IPS-NIHi11 (cell line): ENCODE measurements around the gene DYNLT2B.
A peak's percentile ranks its signal among the peaks of the same experiment; 100 is the strongest.
"Not testable (repeated sequence)": the region's sequence is repeated elsewhere in the genome, so short reads cannot be mapped to it uniquely, and the experiment has no call there.

Experiments used
- DNase-seq: peaks from one replicate; pipeline ENCODE4 v3.0.0; 2012; ENCODE audit warnings: mixed read lengths, low spot score

DYNLT2B gene

DNA sequence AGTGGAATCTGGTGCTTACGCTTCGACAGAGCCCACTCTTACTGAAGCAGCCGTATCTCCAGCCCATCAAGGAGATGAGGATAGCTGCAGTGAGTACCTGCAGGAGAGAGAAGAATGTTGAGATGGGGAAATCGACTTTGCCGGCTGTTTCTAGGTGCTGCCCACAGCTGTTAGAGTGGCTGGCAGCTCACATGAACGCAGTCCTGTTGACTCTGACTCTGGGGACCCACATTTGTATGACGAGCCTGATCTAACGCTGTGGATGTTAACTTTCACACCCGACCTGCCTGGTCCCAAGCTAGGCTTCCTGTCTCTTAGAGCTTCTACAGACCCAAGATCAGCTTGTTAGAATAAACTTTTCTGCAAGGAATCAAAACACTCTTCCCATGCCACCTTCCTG, 8.9 kb upstream of the DYNLT2B start:
- no peak for DNase-seq

DNA sequence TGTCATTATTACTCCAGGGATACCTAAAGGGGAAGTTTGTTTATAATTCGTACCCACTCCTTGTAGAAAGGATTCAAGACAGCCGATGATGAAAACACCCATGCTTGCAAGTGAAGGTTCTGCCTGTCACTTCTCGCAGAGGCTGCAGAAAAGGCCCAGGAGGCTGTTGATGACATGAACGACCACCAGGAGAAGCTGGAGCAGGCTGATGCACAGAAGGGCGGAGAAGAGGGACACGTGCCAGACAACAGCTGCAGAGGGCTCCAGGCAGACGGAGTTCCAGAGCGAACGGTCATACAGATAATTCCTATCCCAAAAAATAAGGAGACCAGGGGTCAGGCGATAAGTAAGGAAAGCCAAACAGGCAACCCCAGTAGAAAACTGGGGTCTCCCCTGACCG, 5.7 kb upstream of the DYNLT2B start:
- peak; percentile 37 for DNase-seq

DNA sequence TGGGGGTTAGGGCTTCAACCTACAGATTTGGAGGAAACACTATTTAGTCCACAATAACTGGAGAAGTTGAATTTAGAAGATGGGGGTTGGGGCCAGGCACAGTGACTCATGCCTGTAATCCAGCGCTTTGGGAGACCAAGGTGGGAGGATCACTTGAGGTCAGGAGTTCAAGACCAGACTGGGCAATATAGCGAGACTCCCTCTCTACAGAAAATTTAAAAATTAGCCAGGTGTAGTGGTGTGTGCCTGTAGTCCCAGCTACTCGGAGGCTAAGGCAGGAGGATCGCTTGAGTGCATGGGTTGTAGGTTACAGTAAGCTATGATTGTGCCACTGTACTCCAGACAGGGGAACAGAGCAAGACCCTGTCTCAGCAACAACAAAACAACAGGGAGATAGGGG, 5.0 kb upstream of the DYNLT2B start:
- no peak for DNase-seq

DNA sequence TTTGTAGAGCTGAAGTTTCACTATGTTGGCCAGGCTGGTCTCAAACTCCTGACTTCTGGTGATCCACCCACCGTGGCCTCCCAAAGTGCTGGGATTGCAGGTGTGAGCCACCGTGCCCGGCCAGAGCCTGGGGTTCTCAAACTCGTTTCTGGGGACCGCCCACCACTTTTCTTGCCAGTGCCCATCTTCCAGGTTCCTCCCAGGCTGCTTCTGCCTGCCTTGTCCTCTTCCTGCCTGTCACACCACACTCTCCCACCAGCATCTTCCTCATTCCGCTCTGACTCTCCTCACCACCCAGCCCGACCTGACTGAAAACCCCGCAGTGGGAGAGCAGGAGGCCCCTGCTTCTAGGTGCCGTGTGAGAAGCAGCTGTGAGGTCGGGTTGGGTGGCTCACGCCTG, 3.1 kb upstream of the DYNLT2B start:
- no peak for DNase-seq

DNA sequence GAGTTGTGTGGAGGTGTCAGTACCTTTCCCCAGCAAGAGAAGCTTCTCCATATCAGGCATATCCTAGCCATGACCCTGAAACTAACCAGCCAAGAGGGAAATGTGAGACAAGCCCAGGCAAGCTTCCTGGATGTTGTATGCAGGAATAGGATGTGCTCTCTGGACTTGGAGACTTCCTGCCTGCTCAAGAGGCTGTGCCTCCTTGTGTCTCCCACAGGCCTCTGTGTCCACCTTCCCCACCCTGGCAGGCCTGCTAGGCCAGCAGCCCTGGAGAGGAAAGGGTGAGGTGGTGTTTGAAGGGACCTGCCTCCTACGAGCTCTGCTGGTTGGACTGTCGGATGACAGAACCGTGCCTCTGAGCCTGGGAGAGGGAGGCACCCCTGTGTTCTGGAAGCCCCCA, 2.1 kb upstream of the DYNLT2B start:
- no peak for DNase-seq

DNA sequence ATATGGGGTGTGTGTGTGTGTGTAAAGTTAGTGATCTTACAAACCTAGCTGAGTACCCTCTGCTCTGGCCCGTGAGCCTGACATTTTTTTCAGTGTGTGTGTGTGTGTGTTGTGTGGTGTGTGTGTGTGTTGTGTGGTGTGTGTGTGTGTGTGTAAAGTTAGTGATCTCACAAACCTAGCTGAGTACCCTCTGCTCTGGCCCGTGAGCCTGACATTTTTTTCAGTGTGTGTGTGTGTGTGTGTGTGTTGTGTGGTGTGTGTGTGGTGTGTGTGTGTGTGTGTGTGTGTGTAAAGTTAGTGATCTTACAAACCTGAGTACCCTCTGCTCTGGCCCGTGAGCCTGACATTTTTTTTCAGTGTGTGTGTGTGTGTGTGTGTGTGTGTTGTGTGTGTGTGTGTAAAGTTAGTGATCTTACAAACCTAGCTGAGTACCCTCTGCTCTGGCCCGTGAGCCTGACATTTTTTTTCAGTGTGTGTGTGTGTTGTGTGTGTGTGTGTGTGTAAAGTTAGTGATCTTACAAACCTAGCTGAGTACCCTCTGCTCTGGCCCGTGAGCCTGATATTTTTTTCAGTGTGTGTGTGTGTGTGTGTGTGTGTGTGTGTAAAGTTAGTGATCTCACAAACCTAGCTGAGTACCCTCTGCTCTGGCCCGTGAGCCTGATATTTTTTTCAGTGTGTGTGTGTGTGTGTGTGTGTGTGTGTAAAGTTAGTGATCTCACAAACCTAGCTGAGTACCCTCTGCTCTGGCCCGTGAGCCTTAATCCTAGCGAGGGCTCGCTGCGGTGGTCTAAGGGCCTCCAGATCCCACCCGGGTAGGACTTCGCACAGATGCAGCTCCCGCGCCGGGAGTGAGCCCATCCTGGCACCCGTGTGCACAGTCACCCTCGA, 997 bp downstream of the DYNLT2B start:
- not testable (repeated sequence) for DNase-seq

DNA sequence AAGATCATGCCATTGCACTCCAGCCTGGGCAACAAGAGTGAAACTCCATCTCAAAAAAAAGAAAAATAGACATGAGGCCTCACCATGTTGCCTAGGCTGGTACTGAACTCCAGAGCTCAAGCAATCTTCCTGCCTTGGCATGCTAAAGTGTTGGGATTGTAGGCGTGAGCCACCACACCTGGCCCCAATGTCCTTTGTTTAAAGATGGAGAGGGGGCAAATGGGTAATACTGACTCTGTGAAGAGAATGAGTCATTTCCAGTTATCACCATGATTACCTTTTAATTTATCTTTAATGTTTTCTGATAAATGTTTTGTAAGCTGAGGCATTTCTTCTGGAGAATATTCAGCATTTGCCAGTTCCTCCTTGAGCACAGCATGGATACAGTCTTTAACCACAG, 2.2 kb downstream of the DYNLT2B start:
- DNase-seq: no peak

DNA sequence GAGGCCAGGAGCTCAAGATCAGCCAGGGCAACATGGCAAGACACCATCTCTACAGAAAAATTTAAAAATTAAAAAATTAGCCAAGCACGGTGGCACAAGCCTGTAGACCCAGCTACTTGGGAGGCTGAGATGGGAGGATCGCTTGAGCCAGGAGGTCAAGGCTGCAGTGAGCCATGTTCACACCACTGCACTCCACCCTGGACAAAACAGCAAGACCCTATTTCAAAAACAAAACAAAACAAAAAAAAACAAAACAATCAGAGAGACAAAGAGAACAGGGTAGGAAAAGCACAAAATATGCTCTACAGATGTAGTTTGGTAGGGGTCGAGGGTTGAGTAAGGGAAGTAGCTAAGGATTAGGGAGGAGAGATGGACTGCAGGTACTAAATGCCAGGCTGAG, 3.4 kb downstream of the DYNLT2B start:
- no peak for DNase-seq

DNA sequence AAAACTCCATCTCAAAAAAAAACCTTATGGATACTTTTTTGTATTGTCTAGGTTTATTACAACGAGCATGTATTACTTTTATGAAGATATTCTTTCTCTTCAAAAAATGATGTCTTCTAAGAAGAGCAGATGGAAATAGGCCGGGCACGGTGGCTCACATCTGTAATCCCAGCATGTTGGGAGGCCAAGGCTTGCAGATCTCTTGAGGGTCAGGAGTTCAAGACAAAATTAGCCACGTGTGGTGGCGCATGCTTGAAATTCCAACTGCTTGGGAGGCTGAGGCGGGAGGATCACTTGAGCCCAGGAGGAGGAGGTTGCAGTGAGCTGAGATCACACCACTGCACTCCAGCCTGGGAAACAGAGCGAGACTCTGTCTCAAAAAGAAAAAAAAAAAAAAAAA, 4.0 kb downstream of the DYNLT2B start:
- not testable (repeated sequence) for DNase-seq

DNA sequence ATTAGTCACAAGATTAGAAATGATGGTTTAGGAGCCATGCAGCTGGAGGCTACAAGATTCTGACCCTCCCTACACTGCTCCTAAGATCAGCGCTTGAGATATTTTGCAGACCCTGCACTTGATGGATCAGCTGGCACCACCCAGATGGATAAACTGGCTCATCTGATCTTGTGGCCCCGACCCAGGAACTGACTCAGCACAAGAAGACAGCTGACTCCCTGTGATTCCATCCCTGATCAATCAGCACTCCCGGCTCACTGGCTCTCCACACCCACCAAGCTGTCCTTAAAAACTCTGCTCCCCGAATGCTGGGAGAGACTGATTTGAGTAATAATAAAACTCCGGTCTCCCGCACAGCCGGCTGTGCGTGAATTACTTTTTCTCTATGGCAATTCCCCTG, 15.1 kb downstream of the DYNLT2B start:
- DNase-seq: not testable (repeated sequence)

DNA sequence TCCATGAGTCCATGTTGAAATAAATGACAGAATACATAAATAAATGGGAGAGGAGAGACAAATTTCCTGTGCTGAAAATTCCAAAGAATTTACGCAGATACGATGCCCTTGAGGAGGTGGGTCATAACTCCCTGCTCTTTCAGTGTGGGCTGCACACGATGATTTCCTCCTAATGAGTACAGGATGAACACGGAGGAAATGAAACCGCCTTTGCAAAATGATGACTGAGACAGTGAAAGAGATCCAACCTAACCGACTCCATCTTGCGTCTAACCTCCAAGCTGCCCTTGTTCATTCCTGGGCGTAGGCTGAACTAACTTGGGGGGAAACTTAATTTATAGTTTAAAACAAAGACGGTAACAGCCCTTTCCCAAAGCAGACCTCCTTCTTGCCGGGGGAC, 15.5 kb downstream of the DYNLT2B start:
- DNase-seq: not testable (repeated sequence)

DNA sequence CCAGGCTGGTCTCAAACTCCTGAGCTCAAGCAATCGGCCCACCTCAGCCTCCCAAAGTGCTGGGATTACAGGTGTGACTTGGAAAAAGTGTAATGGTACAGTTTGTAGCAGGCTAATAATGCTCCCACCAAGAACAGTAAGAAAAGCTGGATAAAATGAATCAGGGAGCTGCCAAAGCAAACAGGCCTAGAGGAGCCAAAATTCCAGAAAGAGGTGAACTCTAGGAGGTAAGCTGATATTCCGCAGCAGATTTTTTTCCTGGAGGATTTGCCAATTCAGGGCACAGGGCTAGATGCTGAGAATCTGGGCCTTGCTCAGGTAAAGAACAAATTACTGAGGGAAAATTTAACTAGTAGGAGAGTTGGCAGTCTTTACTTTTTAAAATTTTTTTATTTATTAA, 19.5 kb downstream of the DYNLT2B start:
- DNase-seq: no peak

DNA sequence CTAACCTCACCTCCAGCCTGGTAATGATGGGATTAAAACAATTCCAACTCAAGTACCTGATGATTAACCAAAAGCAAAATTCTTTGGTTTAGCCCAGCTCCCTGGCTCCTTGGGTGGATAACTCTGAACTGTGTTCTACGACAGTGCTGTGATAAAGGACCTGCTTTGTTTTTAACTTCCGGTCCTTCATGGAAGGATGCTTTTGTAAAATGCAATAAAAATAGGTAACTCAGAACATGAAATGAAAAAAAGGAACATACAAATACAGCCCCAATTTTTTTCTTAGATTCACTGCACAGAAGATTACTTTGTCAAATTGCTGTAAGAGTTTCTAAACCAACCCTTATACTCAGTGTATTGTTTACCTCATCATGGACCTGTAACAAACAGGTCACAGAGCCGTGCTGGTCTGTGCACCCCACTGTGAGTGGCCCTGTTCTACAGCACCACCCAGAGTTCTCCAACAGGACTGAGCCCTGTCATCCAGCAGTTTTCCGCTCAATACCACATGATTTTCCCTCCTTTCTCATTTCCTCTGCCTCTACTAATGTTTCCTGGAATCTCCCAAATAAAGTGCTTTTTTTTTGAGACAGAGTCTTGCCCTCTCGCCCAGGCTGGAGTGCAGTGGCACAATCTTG, 25.6 kb downstream of the DYNLT2B start:
- peak; percentile 55 for DNase-seq

DNA sequence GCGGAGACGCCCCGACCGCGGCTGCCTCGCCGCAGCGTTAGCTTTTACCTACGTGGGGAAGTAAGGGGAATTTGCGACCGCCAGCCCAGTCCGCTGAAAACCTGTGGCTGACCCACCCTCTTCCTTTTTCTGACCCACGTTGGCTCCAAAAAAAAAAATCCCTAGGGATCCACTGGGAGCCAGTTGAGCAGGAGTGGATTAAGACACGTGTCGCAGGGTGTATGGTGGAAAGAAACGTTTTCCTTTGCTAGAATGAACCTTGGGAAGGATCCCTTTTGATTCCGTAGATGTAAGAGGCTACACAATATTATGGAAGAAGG, 29.9 kb downstream of the DYNLT2B start:
- no peak for DNase-seq

DNA sequence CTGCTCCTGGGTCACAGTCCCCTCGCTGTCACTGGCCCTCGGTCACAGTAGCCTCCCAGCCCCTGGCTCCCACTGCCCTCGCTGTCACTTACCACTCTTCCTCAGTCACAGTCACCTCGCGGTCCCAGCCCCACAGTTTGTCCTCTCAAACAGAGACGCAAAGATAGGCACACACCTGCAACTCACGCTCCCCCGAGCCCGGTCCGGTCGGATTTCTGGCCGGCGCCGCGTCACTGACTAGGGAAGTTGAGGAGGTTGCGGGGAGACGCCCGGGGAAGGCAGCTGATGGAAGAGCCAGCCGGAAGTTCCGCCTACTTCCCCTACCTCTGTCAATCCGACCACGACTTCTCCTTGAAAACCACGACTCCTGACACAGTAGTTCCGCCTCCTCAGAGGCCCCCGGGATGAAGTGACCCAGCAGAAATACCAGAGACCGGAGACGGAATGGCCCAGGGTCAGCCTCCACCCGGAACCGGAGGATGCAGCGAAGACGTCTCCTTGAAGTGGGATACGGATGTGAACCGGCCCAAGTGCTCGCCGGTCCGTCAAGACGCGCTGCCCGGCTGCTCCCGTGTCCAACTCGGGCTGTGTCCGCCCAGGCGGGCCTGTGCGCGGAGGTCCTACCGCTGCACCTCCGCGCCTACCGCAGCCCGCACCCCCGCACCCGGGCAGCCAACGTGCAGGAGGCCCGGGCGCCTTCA, 30.4 kb downstream of the DYNLT2B start, which contains the start of gene PCYT1A:
Gene PCYT1A (minus strand): TSS at position 287 of the 701 bp plus-strand sequence. CDS start 17,195 bp downstream, outside the sequence.
- peak; percentile 96 for DNase-seq

DNA sequence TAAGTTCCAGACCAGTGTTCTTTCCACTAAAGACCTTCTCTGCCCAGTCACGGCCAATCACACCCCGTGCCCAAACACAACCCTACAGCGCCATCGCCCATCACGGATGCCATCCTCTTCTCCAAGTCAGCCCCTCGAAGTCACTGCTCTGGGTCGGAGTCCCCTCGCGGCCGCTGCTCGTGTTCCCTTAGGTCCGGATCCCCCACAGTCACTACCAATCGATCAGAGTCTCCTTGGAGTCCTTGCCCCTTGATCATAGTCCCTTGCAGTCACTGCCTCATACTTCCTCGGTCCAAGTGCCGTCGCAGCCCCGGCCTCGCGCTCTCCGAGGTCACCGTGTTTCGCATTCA, 31.0 kb downstream of the DYNLT2B start:
- no peak for DNase-seq

DNA sequence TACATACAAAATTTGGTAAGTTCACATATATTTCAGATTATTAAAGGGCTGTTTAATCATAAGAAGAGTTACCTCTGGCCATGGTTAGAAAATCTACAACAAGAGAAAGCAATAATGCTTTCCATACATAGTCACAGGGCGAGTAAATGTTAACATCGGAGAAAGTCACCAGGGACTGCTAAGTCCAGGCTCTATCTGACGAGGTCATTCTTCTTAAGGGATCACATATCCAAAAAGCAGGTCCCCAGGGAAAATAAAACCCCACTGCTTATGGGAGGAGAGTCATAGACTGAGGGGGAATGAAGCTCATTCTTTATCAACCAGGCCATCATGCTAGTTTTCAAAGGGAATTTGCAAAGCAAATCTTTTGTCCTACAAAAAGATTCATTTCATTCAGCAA, 33.6 kb downstream of the DYNLT2B start:
- no peak for DNase-seq

DNA sequence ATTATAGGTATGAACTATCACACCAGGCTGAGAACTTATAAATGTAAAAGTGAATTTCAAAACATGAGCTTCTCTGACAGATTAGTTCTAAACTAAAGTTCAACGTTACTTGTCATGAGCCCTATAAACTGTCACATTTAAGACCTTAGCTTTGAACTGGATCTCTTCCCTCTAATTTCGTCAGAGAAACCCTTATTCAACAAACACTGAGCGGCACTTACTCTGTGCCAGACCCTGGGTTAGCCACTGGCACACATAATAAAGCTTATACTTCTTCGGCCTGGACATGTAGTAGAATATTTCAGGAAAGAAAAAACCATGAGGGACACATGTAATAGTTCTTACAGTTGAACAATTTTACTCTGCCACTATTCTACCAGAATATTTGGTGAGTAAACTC, 36.1 kb downstream of the DYNLT2B start:
- DNase-seq: no peak

DNA sequence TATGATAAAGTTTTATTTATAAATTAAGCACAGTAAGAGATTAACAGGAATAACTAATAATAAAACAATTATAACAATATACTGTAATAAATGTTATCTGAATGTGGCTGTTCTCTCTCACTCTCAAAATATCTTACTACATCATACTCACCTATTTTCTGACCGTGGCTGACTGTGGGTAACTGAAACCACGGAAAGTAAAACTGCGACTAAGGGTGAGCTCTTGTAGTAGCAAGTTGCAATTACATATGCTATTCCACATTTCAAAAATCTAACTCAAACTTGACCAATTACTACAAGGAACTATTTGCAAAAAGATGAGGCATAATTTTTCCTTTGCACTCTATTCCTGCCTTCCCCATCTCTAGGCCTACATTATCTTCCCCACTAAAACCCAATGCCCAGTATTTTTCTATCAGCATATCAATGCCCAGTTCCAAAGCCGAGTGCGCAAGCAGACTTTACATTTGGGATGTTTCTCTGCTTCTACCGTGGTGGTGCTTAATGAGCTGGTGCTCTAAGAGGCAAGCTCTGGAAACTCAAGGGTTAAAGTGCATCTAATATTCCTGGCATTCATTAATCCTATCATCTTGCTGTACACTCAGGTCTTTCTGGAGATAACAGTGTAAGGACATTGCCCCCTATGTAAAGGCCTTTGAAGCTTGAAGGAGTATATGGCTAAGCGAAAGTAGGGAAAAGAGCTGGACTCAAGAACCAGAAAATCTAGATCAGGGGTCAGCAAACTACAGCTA, 37.2 kb downstream of the DYNLT2B start:
- no peak for DNase-seq

DNA sequence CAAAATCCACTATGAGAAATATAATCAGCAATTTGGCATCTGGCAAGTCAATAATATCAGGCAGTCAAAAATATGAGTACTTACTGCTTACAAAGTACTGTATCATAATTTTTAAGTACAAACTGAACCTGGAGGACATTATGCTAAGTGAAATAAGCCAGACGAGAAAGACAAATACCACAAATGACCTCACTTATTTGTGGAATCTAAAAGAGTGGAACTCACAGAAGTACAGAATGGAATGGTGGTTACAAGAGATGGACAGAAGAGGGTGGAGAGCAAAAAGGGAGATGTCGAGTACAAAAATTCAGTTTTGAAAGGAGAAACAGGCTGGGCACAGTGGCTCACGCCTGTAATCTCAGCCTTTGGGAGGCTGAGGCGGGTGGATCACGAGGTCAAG, 42.9 kb downstream of the DYNLT2B start:
- no peak for DNase-seq

DNA sequence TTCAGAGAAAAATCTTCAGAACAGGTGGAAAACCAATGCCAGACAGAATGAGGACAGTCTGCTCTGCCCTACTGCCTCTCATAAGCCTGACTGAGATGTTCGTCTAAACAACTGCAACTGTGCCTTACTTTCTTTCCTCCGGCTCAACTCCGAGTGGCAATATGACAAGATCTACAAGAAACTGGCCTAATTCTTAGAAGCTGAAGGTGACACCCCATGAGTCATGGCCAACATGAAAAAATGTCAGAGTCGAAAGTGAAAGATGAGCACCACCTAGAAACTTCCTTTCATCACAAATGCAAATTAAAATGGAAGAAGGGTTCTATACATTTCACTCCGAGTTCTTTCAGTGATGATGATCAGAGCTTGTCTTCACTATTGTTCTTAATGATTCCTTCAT, 43.5 kb downstream of the DYNLT2B start:
- DNase-seq: no peak

DNA sequence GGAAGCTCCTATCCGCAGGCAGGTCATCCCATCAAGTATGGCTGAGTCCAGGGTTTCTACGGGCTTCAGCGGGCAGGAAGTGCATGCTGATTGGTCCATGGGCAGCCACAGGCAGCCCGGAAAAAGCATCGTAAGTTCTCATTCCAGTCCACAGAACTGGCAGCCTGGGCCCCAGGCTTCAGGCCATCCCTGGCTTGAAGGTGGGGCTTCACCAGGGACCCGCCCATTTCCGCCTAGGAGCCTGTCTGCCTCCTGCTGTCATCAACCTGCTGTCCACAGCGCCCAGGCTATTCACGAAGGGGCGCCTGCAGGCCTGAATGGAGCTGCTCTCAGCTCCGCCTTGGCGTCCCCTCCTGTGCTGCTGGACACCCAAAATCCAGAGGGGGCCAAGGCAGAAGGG, 44.4 kb downstream of the DYNLT2B start:
- no peak for DNase-seq
